Germinal center (tissue), 1 donor: ENCODE results near the gene BCL3.
"Not testable (repeated sequence)": the region's sequence is repeated elsewhere in the genome, so short reads cannot be mapped to it uniquely, and the experiment has no call there.

Experiments
- DNase-seq: peaks from one replicate; pipeline ENCODE4 v3.0.0; 2012; ENCODE audit warnings: mixed read lengths, low spot score

The BCL3 gene

GRCh38 chr19:44721369-44721768 is 27.1 kb upstream of the BCL3 start:
- not testable (repeated sequence) for DNase-seq

GRCh38 chr19:44722131-44723121 is 26.1 kb upstream of the BCL3 start:
- no peak for DNase-seq

GRCh38 chr19:44723299-44723951 is 25.1 kb upstream of the BCL3 start:
- no peak for DNase-seq

GRCh38 chr19:44723952-44724319 is 24.6 kb upstream of the BCL3 start:
- peak; percentile 86 for DNase-seq

- DNase-seq = no peak
These were observed 23.3 kb upstream of the BCL3 start for GRCh38 chr19:44725251-44725650.

- DNase-seq = no peak
These were observed 22.8 kb upstream of the BCL3 start for GRCh38 chr19:44725684-44726083.

- no peak for DNase-seq
These were observed 22.0 kb upstream of the BCL3 start for GRCh38 chr19:44726465-44726864.

- DNase-seq = no peak
These were observed 20.3 kb upstream of the BCL3 start for GRCh38 chr19:44728178-44728577.

GRCh38 chr19:44729516-44730033 is 18.9 kb upstream of the BCL3 start:
- DNase-seq = no peak

- no peak for DNase-seq
These were observed 17.4 kb upstream of the BCL3 start for GRCh38 chr19:44731081-44731480.

GRCh38 chr19:44731622-44732021 is 16.9 kb upstream of the BCL3 start:
- DNase-seq = no peak

GRCh38 chr19:44732235-44733014 is 16.1 kb upstream of the BCL3 start:
- DNase-seq = no peak

- no peak for DNase-seq
These were observed 14.2 kb upstream of the BCL3 start for GRCh38 chr19:44734357-44734756.

GRCh38 chr19:44735011-44735410 is 13.5 kb upstream of the BCL3 start:
- DNase-seq = no peak

- no peak for DNase-seq
These were observed 11.1 kb upstream of the BCL3 start for GRCh38 chr19:44737238-44738071.

GRCh38 chr19:44738136-44738535 is 10.4 kb upstream of the BCL3 start:
- DNase-seq = no peak

- DNase-seq = no peak
These were observed 9.6 kb upstream of the BCL3 start for GRCh38 chr19:44738603-44739558.

- no peak for DNase-seq
These were observed 8.1 kb upstream of the BCL3 start for GRCh38 chr19:44740351-44740824.

- DNase-seq = no peak
These were observed 7.2 kb upstream of the BCL3 start for GRCh38 chr19:44741258-44741731.

- DNase-seq = no peak
These were observed 6.6 kb upstream of the BCL3 start for GRCh38 chr19:44741841-44742329.
